Smooth muscle cell (in vitro differentiated cells): ENCODE measurements around the gene DNM3. TPM values are rescaled to one million over a fixed set of nuclear protein-coding genes. Genes with fewer than 3 reads are reported as not detected.

ENCODE experiments used
- DNase-seq: peaks from one replicate; lab custom pipeline; 2025; ENCODE audit not compliant: unreplicated experiment; lab: John Stamatoyannopoulos, UW
- H2AFZ ChIP-seq: fragments of 200-600 bp; sonication (generic); 2 replicates; pipeline ENCODE4 v1.6.0; 2016; ENCODE audit warnings: antibody characterized with exemption, low read depth, mild to moderate bottlenecking
- H3F3A ChIP-seq: fragments of 200-600 bp; sonication (generic); 2 replicates; pipeline ENCODE4 v1.6.0; 2017; ENCODE audit warnings: antibody characterized with exemption, low read depth
- H3K27ac ChIP-seq: fragments of 200-600 bp; sonication (generic); 2 replicates; pipeline ENCODE4 v1.5.1; 2016; ENCODE audit warnings: low read depth, mild to moderate bottlenecking
- H3K27me3 ChIP-seq: fragments of 200-600 bp; sonication (generic); 2 replicates; pipeline ENCODE4 v1.6.1; 2016; ENCODE audit warnings: low read depth, mild to moderate bottlenecking
- H3K36me3 ChIP-seq: fragments of 200-600 bp; sonication (generic); 2 replicates; pipeline ENCODE4 v1.5.1; 2016; ENCODE audit warnings: low read depth
- H3K4me1 ChIP-seq: fragments of 200-600 bp; sonication (generic); 2 replicates; pipeline ENCODE4 v1.5.1; 2016; ENCODE audit warnings: low read depth
- H3K4me2 ChIP-seq: fragments of 200-600 bp; sonication (generic); 2 replicates; pipeline ENCODE4 v1.6.0; 2016; ENCODE audit warnings: mild to moderate bottlenecking
- H3K4me3 ChIP-seq: fragments of 200-600 bp; sonication (generic); 2 replicates; pipeline ENCODE4 v1.5.1; 2016; ENCODE audit warnings: mild to moderate bottlenecking
- H3K79me2 ChIP-seq: fragments of 200-600 bp; sonication (generic); 2 replicates; pipeline ENCODE4 v1.6.0; 2016; ENCODE audit warnings: low read depth, mild to moderate bottlenecking
- H3K9ac ChIP-seq: fragments of 200-600 bp; sonication (generic); 2 replicates; pipeline ENCODE4 v1.6.0; 2016; ENCODE audit warnings: low read depth
- H3K9me3 ChIP-seq: fragments of 200-600 bp; sonication (generic); replicated peaks from 2 replicates; pipeline ENCODE4 v1.5.1; 2016; ENCODE audit warnings: low read depth
- H4K20me1 ChIP-seq: fragments of 200-600 bp; sonication (generic); 2 replicates; pipeline ENCODE4 v1.6.0; 2016; ENCODE audit warnings: low read depth
- CTCF ChIP-seq: fragments of 200-600 bp; sonication (generic); IDR thresholded peaks from 2 replicates; pipeline ENCODE4 v1.5.1; 2017; ENCODE audit warnings: borderline replicate concordance, mild to moderate bottlenecking, antibody characterized with exemption; ENCODE audit not compliant: insufficient read depth, poor library complexity, severe bottlenecking
- WGBS: methylation state at CpG from one replicate; pipeline ENCODE4 v1.1.7; 2016; ENCODE audit warnings: low lambda C conversion rate; 5-methylcytosine and 5-hydroxymethylcytosine counted together
- polyA plus RNA-seq: library from polyadenylated mRNA; unstranded; fragments of >200 nt; fragmentation: Nextera tagmentation; extraction: Ambion mirVana; gene quantifications from 2 replicates; pipeline ENCODE4 v1.2.1, GENCODE V29; 2016
- total RNA-seq: library from RNA; depleted of rRNA; stranded (reverse); fragments of >200 nt; gene quantifications from 2 replicates; pipeline ENCODE4 v1.2.3, GENCODE V29; 2014

Gene DNM3
- total and polyA plus RNA-seq, 2 experiments from 2014 or later, result 1.7 to 3.0 TPM

GRCh38 chr1:171913385-171913784 is 72.1 kb downstream of the DNM3 start:
- Histone ChIP-seq H3K9ac (no peak overlapping the region), H3K9me3 (no peaks in the 10 kb centered on the region), H3K4me1 (peaks cover 10% of the 10 kb centered on the region), H3K4me3 (no peak overlapping the region), H4K20me1 (no peaks in the 10 kb centered on the region), H3F3A (no peaks in the 10 kb centered on the region), H3K4me2 (no peak overlapping the region), H3K27ac (no peak overlapping the region), H3K36me3 (no peaks in the 10 kb centered on the region), H2AFZ (no peak overlapping the region), H3K27me3 (no peaks in the 10 kb centered on the region), H3K79me2 (no peaks in the 10 kb centered on the region)
- no peak for DNase-seq
- TF ChIP-seq CTCF, result no peak
- WGBS, result 82% methylated on average over 2 of the region's 2 CpGs

- Histone ChIP-seq H3K9ac (no peak overlapping the region), H3K4me3 (no peak overlapping the region), H3K36me3 (no peaks in the 10 kb centered on the region), H4K20me1 (no peaks in the 10 kb centered on the region), H3K27me3 (no peaks in the 10 kb centered on the region), H3K79me2 (no peaks in the 10 kb centered on the region), H3K4me2 (peak overlapping the region; percentile 75), H3F3A (no peaks in the 10 kb centered on the region), H3K27ac (peak overlapping the region; percentile 72), H3K9me3 (no peaks in the 10 kb centered on the region), H3K4me1 (peaks cover 4% of the 10 kb centered on the region), H2AFZ (no peak overlapping the region)
- 5% methylated on average over 3 of the region's 3 CpGs for WGBS
- no peak for DNase-seq
- no peak for TF ChIP-seq CTCF
These were observed 75.0 kb downstream of the DNM3 start for GRCh38 chr1:171916315-171916771.

GRCh38 chr1:171917331-171917730 is 76.0 kb downstream of the DNM3 start:
- WGBS, result 43% methylated on average over 1 of the region's 1 CpG
- TF ChIP-seq CTCF, result no peak
- Histone ChIP-seq H3K9ac (no peak overlapping the region), H3K27ac (peak overlapping the region; percentile 72), H4K20me1 (no peaks in the 10 kb centered on the region), H3K79me2 (no peaks in the 10 kb centered on the region), H2AFZ (no peak overlapping the region), H3K4me2 (peak overlapping the region; percentile 75), H3K4me3 (no peak overlapping the region), H3K4me1 (peaks cover 4% of the 10 kb centered on the region), H3K36me3 (no peaks in the 10 kb centered on the region), H3K9me3 (no peaks in the 10 kb centered on the region), H3K27me3 (no peaks in the 10 kb centered on the region), H3F3A (no peaks in the 10 kb centered on the region)
- no peak for DNase-seq
